Activated naive CD8-positive, alpha-beta T cell treated with anti-CD3 and anti-CD28 coated beads for 36 hours (primary cell): ENCODE results near the gene MPZ. TPM values are rescaled to one million over a fixed set of nuclear protein-coding genes. Genes with fewer than 3 reads are reported as not detected.

ENCODE experiments used
- DNase-seq: peaks from one replicate; pipeline ENCODE4 v3.0.0; 2021
- H3K27ac Mint-ChIP-seq: one replicate; pipeline ENCODE4 v1.8.0; 2022; ENCODE audit warnings: mild to moderate bottlenecking, moderate library complexity, mixed read lengths
- H3K27me3 Mint-ChIP-seq: one replicate; pipeline ENCODE4 v1.8.0; 2022; ENCODE audit warnings: mild to moderate bottlenecking, mixed read lengths
- H3K36me3 Mint-ChIP-seq: one replicate; pipeline ENCODE4 v1.8.0; 2021; ENCODE audit warnings: mild to moderate bottlenecking, mixed read lengths
- H3K4me1 Mint-ChIP-seq: one replicate; pipeline ENCODE4 v1.8.0; 2021; ENCODE audit warnings: mixed read lengths
- H3K4me3 Mint-ChIP-seq: one replicate; pipeline ENCODE4 v1.8.0; 2022; ENCODE audit warnings: mild to moderate bottlenecking, moderate library complexity, mixed read lengths
- H3K9me3 Mint-ChIP-seq: one replicate; pipeline ENCODE4 v1.8.0; 2022; ENCODE audit warnings: mixed read lengths
- total RNA-seq, 2 experiments: library from RNA; stranded (reverse); gene quantifications; one replicate each; pipeline ENCODE4 v1.2.3, GENCODE V29; 2021

MPZ gene
- total RNA-seq, 2 experiments from 2014 or later, result 2.9 to 3.7 TPM

DNA sequence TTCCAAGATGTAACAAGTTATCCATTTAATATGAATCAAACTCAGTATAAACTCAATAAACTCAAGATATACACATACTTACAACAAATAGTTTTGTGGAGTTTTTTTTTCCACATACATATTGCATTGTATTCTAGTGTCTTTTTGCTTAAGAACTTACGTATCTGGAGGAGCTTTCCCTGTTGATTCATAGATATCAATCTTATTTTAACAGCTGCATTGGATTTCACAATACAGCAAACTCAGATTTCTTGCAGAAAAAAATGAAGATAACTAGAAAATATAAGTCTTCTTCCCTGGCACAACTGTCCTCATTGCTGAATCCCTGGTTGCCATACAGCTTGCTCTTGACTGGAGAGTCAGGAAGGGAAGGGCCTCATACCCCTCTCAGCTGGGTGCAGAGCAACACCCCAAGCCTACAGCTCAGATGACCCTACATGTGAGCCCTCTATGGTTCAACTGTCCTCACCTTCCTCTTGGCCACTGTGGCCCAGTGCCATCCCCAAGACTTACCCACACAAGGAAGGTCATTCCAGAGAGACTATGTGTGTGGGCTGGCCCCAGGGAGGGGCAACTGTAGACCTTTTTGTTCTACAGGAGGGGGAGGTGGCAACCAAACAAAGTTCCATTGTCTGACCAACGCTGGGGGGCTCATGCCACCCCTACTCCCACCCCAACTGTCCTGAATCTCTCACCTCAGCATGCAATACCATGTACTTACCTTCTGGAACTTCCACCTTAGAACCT lies 1.7 kb downstream of the MPZ start:
- no peak overlapping the region for H3K27ac Mint-ChIP-seq
- no peak for DNase-seq
- no peak overlapping the region for H3K4me3 Mint-ChIP-seq
- no peaks in the 10 kb centered on the region for H3K9me3 Mint-ChIP-seq
- H3K36me3 Mint-ChIP-seq, result no peaks in the 10 kb centered on the region
- H3K27me3 Mint-ChIP-seq, result no peaks in the 10 kb centered on the region
- peaks cover 30% of the 10 kb centered on the region for H3K4me1 Mint-ChIP-seq

DNA sequence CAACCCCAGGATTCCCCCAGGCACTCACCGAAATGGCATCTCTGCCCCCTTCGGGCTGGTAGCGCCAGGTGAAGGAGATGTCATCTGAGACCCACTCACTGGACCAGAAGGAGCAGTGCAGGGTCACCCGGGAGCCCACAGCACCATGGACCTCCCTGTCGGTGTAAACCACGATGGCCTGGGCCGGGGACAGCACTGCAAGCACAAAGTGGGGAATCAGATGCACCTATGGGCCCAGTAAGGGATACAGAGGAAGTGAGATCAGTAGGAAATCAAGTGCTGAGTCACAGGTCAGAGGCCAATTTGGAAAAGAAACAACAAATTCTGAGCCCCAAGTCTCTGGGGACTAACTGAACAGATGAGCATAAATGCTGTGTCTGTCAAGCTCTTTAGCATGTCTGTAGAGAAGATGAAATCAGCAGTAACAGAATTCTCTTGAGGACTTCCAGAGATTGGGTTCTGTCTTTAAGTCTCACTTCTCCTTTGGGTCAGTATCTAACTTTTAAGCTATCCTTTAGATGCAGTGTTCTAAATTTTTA lies 2.5 kb downstream of the MPZ start:
- no peak for DNase-seq
- Mint-ChIP-seq H3K36me3 (no peaks in the 10 kb centered on the region), H3K9me3 (no peaks in the 10 kb centered on the region), H3K4me1 (peaks cover 32% of the 10 kb centered on the region), H3K27ac (no peak overlapping the region), H3K4me3 (no peak overlapping the region), H3K27me3 (no peaks in the 10 kb centered on the region)

DNA sequence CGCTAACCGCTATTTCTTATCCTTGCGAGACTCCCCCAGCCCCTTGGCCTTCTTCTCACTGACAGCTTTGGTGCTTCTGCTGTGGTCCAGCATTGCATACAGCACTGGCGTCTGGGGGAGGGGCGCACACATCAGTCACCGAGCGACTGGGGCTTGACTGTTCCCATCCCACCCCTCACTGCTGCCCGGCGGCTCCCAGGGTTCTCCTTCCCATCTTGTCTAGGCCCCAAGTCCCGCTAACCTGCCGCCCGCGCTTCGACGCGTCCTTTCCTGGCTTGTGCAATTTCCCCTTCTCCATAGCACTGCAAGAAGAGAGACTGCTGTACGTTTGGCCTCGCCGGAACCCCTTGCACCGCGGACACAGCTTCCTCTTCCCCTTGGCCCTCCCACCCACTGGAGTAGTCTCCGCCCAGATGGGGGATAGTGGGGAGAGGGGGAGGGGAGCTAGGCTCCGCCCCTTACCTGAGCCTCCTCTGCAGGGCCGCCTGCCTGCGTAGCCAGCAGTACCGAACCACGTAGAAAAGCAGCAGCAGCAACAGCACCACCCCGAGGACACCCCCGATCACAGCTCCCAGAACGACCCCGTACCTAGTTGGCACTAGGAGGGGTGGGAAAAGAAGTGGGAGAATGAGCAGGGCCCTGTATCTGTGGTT lies 3.8 kb downstream of the MPZ start:
- Mint-ChIP-seq H3K27ac (peak overlapping the region; percentile 84), H3K36me3 (no peaks in the 10 kb centered on the region), H3K27me3 (no peaks in the 10 kb centered on the region), H3K4me1 (peaks cover 32% of the 10 kb centered on the region), H3K9me3 (no peaks in the 10 kb centered on the region), H3K4me3 (peak overlapping the region; percentile 94)
- DNase-seq, result peak; percentile 83

DNA sequence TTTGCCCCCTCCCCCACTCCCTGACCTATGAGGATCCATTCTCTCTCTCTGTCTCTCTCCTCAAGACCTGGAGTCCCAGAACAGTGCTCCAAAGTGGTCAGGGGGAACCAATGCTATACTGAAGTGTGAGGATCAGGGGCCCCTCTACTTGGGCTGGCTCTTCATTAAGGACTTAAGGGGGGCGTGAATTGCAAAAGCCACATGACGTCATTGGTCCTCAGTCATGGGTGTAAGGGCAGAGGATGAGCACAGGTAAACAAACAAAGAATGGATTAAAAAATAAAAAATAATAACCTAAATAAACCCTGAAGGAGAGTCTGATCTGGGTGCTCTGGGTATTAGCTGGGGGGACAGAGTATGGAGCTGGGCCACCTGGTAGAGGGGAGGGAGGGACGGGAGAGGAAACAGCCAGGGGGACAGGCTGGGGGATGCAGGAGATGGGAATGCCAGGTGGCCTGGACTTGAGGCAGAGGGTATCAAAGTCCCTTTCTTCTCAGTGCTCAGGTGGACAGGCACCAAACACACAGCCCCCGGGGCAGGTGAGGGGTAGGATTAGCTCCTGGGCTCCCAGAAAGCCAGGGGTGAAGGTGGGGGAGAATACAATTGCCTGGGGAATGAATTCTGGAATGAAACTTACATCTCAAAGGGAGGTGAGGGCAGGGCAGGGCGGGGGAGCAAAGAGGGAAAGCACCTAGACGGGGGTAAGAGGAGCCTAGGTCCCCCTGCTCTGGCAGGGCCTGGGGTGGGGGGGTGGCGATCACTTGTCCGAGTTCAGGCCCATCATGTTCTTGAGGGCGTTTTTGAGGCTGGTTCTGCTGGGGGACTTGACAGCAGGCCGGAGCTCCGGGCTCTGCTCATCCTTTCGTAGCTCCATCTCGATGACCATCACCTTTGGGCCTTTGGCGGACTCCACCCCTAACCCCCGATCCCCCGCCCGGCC lies 4.6 kb downstream of the MPZ start:
- no peak for DNase-seq
- Mint-ChIP-seq H3K27ac (peak overlapping the region; percentile 84), H3K27me3 (no peaks in the 10 kb centered on the region), H3K4me1 (peaks cover 32% of the 10 kb centered on the region), H3K4me3 (peak overlapping the region; percentile 94), H3K36me3 (no peaks in the 10 kb centered on the region), H3K9me3 (no peaks in the 10 kb centered on the region)

DNA sequence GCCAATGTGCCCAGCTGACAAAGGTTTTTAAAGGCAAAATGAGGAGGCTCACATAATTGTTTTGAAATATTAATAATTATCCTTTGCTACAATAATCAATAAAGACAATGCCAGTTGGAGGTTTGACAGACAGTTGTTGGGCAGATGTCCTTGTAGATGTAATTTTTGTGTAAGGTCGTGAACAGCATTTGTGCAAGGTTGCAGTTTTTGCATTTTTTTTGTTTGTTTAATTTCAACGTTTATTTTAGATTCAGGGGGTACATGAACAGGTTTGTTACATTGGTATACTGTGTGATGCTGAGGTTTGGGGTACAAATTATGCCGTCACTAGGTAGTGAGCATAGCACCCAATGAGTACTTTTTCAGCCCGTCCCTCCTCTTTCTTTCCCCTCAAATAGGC lies 9.3 kb downstream of the MPZ start:
- H3K9me3 Mint-ChIP-seq, result no peaks in the 10 kb centered on the region
- DNase-seq, result no peak
- no peak overlapping the region for H3K4me3 Mint-ChIP-seq
- H3K4me1 Mint-ChIP-seq, result peaks cover 27% of the 10 kb centered on the region
- no peaks in the 10 kb centered on the region for H3K27me3 Mint-ChIP-seq
- H3K36me3 Mint-ChIP-seq, result no peaks in the 10 kb centered on the region
- no peak overlapping the region for H3K27ac Mint-ChIP-seq

DNA sequence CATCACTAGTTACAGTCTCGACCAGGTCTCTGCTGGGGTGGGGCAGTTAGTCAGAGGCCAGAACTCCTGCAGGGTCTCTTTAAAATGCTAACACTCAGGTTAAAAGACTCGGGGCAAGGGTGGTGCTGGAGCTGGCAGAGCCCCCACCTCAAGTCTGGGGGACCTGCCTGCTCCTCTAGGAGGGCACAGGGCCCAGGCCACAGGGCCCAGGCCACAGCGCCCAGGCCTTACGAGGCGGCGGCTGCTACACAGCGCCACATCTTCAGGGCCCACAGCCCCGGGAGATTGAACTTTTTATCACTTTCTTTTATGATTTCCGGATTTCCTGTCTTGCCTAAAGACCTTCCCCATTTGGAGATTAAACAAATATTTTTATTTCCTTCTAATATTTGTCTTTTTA lies 10.4 kb downstream of the MPZ start:
- no peak for DNase-seq
- Mint-ChIP-seq H3K4me1 (peaks cover 19% of the 10 kb centered on the region), H3K4me3 (no peak overlapping the region), H3K27ac (peak overlapping the region; percentile 45), H3K9me3 (no peaks in the 10 kb centered on the region), H3K36me3 (no peaks in the 10 kb centered on the region), H3K27me3 (no peaks in the 10 kb centered on the region)

DNA sequence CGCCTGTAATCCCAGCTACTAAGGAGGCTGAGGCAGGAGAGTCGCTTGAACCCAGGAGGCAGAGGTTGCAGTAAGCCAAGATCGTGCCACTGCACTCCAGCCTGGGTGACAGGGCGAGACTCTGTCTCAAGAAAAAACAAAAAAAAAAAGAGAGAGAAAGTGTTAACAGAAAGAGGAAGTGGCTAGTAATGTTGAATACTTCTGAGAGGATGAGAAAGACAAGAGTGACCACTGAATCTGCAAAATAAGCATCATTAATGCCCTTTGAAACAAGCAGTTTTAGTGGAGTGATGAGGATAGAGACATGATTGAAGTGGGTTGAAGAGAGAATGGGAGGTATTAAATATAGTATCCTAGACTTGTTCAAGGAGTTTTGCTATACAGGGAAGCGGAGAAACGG lies 11.7 kb downstream of the MPZ start:
- Mint-ChIP-seq H3K4me1 (peaks cover 10% of the 10 kb centered on the region), H3K27ac (no peak overlapping the region)
- DNase-seq, result no peak

DNA sequence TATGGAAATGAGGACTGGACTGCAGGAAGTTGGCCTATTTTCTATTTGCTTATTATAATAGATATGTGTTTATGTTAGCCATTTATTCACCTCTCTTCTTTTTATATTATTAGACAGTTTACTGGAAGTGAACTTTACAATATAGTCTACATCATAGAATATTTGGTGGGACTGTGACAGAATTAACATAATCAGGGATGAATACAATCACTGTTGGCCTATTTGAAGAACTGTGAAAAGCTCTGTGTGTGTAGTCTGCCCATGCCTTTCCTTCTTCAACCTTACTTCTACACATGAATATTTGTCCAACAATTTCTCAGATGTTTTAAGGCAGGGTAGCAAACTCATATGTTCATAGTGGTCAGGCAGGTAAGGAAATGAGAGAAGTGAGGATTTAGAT lies 12.4 kb downstream of the MPZ start:
- Mint-ChIP-seq H3K4me3 (no peak overlapping the region), H3K27ac (no peak overlapping the region), H3K4me1 (peaks cover 7% of the 10 kb centered on the region), H3K9me3 (no peaks in the 10 kb centered on the region), H3K36me3 (no peaks in the 10 kb centered on the region), H3K27me3 (no peaks in the 10 kb centered on the region)
- DNase-seq, result no peak

More for the DNA sequence above, 11.7 kb downstream of the MPZ start:
- Mint-ChIP-seq H3K27me3 (no peaks in the 10 kb centered on the region), H3K36me3 (no peaks in the 10 kb centered on the region), H3K9me3 (no peaks in the 10 kb centered on the region), H3K4me3 (no peak overlapping the region)

DNA sequence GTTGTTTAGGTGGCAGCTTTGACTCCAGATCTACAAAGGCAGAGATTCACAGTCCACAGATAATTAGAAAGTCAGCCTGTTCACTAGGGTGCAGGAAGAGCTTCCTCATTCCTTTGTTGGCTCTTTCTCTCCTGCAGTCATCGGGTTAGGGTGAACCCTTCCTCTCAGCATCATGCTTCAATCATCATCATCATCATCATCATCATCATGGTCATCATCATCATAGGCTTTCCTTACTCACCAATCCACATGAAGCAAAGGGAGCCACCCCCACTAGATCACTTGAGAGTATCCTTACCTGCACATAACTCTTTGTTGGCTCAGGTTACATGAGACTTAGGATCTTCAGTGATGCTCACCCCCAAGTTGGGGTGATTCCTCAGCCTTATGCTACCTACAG lies 19.0 kb downstream of the MPZ start:
- Mint-ChIP-seq H3K4me1 (no peaks in the 10 kb centered on the region), H3K9me3 (no peaks in the 10 kb centered on the region), H3K27ac (no peak overlapping the region), H3K27me3 (no peaks in the 10 kb centered on the region), H3K4me3 (no peak overlapping the region), H3K36me3 (no peaks in the 10 kb centered on the region)
- no peak for DNase-seq

DNA sequence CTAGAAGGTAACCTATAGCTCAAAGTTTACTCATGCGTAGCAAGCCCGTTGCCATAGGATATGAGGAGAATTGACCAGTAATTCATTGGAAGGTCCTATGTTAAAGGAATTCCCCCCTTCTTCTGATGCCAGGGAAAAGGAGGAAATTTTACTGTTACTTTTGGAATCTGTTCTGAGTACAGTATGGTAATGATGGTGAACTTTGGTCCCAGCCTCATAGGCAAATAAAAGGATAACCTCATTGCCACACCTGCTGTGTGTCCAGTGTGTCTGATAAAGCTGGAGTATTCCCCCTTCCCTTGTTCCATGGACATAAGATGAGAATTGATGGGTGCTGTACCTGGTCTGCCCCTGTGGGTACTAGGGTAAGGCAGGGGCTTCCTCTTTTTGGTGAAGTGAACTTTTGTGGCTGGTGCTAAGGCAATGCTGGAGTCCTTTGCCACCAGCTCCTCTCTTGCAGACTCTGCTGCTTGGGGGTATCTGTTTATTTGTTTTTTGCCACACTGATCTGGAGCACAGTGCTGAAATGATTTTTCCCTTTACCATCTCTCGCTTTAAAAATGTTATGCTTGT lies 22.2 kb downstream of the MPZ start:
- no peaks in the 10 kb centered on the region for H3K27me3 Mint-ChIP-seq
- no peaks in the 10 kb centered on the region for H3K36me3 Mint-ChIP-seq
- no peak for DNase-seq
- H3K4me3 Mint-ChIP-seq, result no peak overlapping the region
- no peaks in the 10 kb centered on the region for H3K4me1 Mint-ChIP-seq
- no peak overlapping the region for H3K27ac Mint-ChIP-seq
- H3K9me3 Mint-ChIP-seq, result no peaks in the 10 kb centered on the region

DNA sequence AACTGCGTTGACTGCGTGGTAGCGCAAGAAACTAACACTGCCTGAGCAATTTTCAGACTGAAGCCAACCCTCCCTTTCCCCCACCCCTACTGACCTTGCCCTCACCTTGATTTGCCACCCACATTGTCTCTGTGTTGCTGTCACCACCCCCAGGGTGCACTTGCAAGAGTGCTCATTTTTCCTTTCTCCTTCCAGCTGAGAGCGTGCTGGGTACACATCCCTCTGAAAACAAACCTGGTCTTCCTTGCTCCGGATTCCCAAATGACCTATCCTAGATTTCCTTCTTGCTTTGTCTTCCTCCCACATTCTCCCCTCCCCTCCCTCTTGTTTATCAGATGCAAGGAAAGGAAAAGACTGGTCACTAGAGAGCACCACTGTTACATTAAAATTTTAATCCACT lies 24.2 kb downstream of the MPZ start:
- Mint-ChIP-seq H3K4me1 (no peaks in the 10 kb centered on the region), H3K27ac (no peak overlapping the region), H3K4me3 (no peak overlapping the region), H3K9me3 (no peaks in the 10 kb centered on the region), H3K27me3 (no peaks in the 10 kb centered on the region), H3K36me3 (no peaks in the 10 kb centered on the region)
- DNase-seq, result no peak

DNA sequence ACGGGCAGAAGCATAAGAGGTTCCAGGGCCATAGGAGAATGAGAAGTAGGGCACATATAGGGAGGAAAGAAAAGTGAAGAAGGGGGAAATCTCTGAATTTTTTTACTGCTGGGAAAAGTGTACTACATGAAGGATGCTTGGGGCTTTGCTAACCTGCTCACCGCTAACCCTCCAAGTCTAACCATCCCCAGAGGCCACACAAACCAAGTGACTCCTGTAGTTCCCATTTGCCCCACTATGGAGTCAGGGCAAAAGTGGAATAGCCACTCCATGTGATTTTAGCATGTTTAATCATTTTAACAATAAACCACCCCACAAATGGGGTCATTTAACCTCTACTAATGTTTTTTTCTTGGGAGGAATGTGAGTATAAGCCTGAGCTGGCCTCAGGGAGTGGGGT lies 24.7 kb downstream of the MPZ start:
- no peak overlapping the region for H3K27ac Mint-ChIP-seq
- H3K36me3 Mint-ChIP-seq, result no peaks in the 10 kb centered on the region
- DNase-seq, result no peak
- H3K4me3 Mint-ChIP-seq, result no peak overlapping the region
- no peaks in the 10 kb centered on the region for H3K9me3 Mint-ChIP-seq
- no peaks in the 10 kb centered on the region for H3K27me3 Mint-ChIP-seq
- no peaks in the 10 kb centered on the region for H3K4me1 Mint-ChIP-seq

DNA sequence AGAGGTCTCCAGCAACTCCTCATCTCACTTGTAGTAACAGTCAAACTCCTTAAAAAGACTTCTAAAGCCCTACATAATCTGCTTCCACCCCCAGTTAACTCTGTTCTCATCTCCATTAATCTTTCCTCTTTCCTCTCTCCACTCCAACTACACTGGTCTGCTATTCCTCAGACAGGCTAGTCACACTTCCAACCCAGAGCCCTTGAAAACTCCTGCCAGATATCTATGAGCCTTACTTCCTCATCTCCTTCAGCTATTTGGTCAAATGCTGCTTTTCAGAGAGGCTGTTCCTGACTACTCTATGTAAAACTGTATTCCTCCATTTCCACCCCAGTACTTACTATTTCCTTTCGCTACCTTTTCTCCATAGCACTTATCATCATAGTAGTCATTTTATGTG lies 26.8 kb downstream of the MPZ start:
- Mint-ChIP-seq H3K4me1 (no peaks in the 10 kb centered on the region), H3K36me3 (no peaks in the 10 kb centered on the region), H3K27me3 (no peaks in the 10 kb centered on the region), H3K27ac (no peak overlapping the region), H3K9me3 (no peaks in the 10 kb centered on the region), H3K4me3 (no peak overlapping the region)
- DNase-seq, result no peak

DNA sequence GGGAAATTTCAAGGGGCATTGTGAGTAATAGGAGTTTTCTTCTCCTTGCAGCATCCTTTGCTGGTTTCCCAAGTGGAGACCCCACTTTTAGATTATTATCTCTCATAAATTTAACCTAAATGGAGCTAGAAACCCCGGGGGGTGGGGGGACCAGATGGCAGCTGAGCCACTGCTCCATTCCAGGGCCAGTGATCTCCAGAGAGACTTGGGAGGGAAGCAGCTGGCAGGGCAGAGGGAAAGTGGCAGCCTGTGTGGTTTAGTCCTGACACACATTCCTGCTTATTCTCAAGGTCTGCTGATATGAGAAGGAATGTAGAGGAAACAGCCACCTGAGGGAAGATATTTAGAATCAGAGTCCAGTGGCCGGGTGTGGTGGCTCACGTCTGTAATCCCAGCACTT lies 34.9 kb downstream of the MPZ start:
- Mint-ChIP-seq H3K27me3 (peaks cover 4% of the 10 kb centered on the region), H3K27ac (no peak overlapping the region), H3K36me3 (no peaks in the 10 kb centered on the region), H3K4me3 (no peak overlapping the region), H3K4me1 (no peaks in the 10 kb centered on the region), H3K9me3 (no peaks in the 10 kb centered on the region)
- no peak for DNase-seq

DNA sequence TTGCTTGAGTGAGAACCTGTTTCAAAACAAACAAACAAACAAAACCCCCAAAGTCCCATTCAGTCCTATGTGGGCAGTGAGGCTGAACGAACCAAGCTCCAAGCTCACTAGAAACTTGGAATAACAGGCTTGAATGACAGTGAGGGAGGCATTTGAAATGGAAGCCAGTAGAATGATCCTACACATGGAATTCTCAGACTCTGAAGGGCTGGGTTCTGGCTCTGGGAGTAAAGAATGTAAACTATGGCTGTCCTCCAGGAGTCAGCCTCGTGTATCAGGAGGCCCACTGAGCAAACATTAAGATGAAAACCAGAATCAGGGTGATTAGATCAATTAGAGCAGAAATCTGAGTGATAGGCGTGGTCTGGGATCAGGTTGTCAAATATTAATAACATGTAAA lies 36.4 kb downstream of the MPZ start:
- no peak for DNase-seq
- no peaks in the 10 kb centered on the region for H3K9me3 Mint-ChIP-seq
- H3K36me3 Mint-ChIP-seq, result no peaks in the 10 kb centered on the region
- no peak overlapping the region for H3K4me3 Mint-ChIP-seq
- peaks cover 4% of the 10 kb centered on the region for H3K27me3 Mint-ChIP-seq
- H3K4me1 Mint-ChIP-seq, result no peaks in the 10 kb centered on the region
- H3K27ac Mint-ChIP-seq, result no peak overlapping the region
